PC-3 (cell line): ENCODE data around the gene PIGW.

Experiments
- CTCF ChIP-seq: fragments of 300-600 bp; sonication (generic); conservative IDR thresholded peaks from 2 replicates; pipeline ENCODE4 v1.5.1; 2017; ENCODE audit warnings: antibody characterized with exemption, low read depth, mild to moderate bottlenecking, low read length
- EZH2phosphoT487 ChIP-seq: fragments of 300-600 bp; sonication (generic); IDR thresholded peaks from 2 replicates; pipeline ENCODE4 v1.6.1; 2018; ENCODE audit warnings: mild to moderate bottlenecking, antibody characterized with exemption, low read length, borderline replicate concordance

GRCh38 chr17:36496018-36496789 is 38.6 kb upstream of the PIGW start:
- no peak for TF ChIP-seq EZH2phosphoT487
- TF ChIP-seq CTCF = no peak
